NCI-H2227 (cell line): ENCODE measurements around the gene SUN2.
"Not testable (repeated sequence)": the region's sequence is repeated elsewhere in the genome, so short reads cannot be mapped to it uniquely, and the experiment has no call there.

ENCODE experiments used
- DNase-seq: peaks from one replicate; lab custom pipeline; 2025; ENCODE audit not compliant: unreplicated experiment; lab: John Stamatoyannopoulos, UW

The SUN2 gene, protein sequence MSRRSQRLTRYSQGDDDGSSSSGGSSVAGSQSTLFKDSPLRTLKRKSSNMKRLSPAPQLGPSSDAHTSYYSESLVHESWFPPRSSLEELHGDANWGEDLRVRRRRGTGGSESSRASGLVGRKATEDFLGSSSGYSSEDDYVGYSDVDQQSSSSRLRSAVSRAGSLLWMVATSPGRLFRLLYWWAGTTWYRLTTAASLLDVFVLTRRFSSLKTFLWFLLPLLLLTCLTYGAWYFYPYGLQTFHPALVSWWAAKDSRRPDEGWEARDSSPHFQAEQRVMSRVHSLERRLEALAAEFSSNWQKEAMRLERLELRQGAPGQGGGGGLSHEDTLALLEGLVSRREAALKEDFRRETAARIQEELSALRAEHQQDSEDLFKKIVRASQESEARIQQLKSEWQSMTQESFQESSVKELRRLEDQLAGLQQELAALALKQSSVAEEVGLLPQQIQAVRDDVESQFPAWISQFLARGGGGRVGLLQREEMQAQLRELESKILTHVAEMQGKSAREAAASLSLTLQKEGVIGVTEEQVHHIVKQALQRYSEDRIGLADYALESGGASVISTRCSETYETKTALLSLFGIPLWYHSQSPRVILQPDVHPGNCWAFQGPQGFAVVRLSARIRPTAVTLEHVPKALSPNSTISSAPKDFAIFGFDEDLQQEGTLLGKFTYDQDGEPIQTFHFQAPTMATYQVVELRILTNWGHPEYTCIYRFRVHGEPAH

DNA sequence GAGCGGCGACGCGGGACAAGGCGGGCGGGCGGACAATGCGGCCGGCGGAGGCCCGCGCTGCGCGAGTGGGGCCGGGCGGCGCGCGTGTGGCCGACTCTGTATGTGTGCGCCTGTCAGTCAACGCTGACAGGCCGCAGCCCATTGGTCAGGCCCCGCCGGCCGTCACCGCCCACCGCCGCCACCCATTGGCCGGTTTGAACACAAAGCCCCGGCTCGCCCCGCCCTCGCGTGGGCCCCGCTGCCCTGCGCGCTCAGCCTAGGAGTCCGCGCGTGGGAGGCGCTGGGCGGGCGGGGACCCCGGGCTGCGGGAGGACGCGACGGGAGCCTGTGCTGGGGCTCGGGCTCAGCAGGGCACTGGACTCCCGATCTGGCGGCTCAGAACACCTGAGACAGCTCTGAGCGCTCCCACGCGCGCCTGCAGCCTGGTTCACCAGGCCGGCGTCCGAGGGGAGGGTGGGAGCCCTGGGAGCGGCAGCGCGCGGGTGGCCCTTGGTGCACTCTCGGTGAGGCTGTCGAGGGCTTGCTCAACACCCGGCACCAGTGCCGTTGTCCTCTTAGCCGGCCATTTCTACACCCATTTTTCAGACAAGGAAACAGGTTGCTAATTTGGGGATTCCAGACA, at the start of gene SUN2:
TSS of gene SUN2 (minus strand) at position 88 of the 622 bp plus-strand sequence. CDS start 3,370 bp downstream, outside the sequence.
- DNase-seq = peak; percentile 79

DNA sequence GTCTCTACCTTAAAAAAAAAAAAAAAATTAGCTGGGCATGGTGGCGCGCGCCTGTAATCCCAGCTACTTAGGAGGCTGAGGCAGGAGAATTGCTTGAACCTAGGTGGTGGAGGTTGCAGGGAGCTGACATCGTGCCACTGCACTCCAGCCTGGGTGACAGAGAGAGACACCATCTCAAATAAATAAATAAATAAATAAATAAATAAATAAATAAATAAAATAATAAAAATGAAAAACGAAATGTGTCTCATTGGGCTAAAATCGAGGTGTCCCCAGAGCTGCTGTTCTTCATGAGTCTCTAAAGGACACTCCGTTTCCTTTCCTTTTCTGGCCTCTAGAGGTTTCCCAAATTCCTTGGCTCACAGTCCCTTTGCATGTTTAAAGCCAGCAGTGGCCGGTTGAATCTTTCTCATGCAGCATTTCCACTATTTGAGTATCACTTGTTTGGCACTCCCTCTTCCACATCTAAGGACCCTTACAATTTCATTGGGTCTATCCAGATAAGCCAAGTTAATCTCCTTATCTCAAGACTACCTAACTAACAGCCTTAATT, 49.3 kb upstream of the SUN2 start:
- not testable (repeated sequence) for DNase-seq

DNA sequence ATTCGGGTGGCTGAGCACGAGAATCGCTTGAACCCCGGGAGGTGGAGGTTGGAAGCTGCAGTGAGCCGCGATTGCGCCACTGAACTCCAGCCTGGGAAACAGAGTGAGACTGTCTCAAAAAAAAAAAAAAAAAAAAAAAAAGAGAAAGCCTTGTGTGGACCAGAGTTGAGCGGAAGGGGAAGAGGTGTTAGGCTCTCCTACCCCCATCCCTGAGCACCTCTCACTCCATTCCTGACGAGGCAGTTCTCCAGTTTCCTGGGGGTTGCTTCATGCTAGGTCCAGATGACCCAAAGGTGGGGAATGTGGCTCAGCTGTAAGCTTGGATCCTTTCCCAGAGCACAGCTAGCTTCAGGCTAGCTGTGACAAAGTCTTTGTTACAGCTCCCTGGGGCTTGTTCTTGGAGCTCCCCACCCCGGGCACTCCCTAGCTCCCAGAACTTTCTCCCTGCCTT, 46.9 kb upstream of the SUN2 start:
- DNase-seq = no peak

DNA sequence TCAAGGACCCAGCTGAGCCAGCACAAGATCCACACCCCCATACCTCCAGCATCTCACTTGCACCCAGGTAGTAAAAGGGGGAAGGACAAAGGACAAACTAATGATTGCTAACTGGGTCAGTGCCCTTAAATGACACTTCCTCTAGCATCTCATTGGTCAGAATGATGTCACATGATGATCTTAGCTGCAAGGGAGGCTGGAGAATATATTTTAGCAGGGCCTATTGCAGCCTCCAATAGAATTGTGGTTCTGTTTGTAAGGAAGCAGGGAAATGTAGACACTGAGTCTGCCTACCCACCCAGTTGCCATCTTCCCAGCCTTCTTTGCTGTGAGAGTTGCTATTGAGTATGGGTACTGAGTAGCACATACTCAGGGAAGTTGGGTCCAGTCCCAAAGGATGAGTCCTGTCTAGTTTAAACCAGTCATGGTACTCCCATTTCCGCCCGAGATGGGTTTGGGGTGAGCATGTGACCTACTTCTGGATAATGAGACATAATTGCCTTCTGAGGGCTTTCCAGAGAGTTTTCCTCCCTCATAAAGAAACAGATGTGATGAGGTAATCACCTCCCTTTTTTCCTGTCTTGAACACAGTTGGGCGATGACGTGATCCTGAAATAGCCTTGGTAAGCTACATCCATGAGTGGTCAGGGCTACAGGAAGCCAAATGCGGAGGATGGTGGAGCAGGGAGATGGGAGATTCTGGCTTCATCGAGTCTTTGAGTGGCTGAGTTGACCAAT, 43.6 kb upstream of the SUN2 start:
- peak; percentile 6 for DNase-seq

DNA sequence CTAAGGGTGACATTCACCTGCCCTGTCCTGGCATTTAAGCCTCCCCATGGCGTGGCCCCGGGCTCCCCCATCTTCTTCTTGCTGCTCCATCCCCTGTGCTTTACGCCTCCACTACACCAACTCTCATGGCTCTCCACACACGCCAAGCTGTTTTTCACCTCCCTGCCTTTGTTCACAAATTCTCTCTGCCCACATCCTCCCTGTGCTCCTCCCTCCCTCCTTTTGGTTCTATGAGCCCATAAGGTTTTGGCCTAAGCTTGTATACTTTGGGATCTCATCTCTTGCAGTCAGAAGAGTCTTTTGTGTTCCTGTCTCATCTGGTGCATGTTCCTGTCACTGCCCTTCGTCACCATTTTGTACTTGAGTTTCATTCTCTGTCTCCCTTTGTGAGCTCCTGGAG, 42.7 kb upstream of the SUN2 start:
- DNase-seq = no peak

DNA sequence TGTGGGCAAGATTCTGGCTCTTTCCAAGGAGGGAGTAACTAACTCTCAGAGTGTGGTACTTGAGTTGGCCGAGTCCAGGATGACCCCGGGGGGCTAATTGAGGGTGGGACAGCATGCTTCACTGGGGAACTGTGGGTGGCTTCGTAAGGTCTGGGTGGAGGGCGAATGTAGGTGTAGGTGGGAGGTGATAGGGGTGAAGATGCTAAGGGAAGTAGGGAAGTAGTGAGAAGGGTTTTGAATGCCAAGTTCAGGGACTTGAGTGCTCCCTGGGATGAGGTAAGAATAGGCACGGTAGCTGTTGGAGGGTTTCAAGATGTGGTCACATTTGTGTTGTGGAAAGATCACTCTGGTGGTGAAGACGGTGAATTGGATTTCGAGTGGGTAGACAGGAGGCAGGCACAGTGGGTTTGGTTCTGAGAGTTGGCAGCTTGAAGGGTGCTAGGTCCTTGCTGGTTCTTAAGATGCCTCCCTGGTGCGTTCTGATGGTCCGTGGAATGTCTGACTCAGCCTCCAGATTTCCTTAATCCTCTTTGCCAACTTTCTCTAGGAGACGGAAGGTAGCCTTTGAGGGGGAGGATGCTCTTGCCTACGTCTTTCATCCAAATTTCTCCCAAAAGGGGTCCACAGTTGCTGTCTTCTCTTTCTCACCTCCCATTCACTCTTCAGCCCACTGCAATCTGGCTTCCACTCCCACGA, 40.6 kb upstream of the SUN2 start:
- no peak for DNase-seq

DNA sequence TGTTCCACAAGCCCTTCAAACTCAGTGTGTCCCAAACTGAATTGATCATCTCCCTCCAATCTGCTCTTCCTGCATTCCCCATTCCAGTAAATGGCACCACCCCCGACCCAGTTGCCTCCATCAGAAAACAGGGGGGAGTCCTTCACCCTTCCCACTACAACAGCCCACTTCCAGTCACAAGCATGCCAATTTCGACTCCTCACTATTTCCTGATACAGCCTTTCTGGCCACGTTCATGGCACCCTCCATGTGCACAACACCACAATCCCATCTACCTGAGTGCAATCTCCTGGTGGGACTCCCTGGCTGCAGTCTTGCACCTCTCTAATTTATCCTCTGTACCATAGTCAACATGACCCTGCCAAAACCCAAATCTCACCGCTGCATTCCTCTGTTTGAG, 39.8 kb upstream of the SUN2 start:
- DNase-seq = no peak

DNA sequence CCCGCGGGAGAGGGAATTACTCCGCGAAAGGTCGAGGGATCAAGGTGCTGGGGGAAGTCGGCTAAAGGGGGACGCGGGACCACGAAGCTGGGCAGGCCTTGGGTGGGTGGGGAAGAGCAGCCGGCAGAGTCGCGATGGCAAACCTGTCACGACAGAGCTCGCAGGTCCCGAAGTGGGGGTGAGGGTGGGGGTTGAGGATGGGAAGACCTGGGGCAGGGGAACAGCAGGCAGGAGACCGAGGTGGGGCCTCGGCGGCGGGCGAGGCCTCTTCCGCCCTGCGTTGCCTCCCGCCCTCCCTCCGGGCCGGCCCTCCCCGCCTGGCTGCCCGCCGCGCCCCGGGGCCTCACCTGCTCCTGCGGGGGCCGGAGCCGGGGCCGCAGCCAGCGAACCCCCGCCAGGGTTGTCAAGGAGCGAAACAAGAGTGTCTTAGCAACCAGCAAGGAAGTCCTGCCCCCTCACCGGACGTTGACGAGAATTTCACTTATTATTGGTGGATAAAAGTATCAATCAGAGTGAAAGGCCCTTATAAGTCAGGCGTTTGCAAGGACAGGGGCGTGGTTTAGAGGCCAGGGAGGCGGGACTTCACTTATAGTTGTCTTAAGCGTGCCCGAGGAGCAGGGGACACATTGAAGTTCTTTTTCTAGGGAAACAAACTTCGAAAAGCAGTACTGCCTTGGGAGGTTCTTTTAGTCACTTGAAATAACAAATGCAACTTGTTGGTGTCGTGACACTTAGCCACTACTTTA, 38.1 kb upstream of the SUN2 start, which contains the start of gene DNAL4:
TSS of gene DNAL4 (minus strand) at position 423 of the 746 bp plus-strand sequence. CDS start 11,412 bp downstream, outside the sequence.
- peak; percentile 97 for DNase-seq

DNA sequence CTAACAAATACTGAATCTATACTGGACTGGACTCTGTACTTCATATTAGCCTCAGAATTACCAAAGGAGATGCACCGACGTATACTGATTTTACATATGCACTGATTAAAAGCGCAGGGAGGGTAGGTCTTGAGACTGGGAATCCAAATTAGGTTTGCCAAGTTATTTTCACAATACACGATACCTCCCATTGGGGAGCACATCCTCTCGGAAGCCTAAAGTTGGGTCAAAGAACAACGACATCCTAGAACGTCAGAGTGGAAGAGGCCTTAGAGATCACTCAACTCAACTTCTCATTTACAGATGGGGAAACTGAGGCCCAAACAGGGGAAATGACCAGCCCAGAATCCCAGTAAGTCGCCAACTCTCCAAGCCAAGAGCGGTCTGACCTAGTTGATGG, 37.5 kb upstream of the SUN2 start:
- DNase-seq = no peak

DNA sequence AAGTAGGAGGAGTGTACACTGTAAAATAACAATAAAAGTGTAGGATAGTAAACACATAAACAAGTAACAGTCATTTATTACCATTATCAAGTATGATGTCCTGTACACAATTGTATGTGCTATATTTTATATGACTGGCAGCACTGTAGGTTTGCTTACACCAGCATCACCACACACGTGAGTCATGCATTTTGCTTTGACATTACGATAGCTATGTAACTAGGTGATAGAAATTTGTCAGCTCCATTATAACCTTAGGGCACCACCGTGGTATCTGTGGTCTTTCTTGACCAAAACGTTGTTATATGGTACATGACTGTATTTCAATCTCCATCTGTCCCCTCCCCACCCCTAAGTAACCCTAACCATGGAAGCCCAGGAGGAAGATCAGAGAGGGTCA, 37.0 kb upstream of the SUN2 start:
- no peak for DNase-seq

DNA sequence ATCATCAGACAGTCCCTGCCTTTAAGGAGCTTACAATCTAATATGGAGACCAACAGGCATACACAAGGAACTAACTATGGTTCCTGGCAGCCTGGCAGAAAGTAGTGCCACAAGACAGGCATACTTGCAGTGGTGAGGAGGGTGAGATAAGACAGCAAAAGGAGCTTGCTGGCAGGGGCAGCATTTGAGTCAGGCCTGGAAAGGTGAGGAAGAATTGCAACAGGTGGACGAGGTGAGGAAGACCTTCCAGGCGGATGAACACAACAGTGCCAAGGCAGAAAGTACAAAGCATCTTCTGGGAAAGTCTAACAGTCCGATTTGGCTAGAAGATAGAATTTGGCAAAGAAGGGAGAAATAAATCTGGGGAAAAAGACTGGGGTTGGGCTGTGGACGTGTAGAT, 33.8 kb upstream of the SUN2 start:
- DNase-seq = no peak

DNA sequence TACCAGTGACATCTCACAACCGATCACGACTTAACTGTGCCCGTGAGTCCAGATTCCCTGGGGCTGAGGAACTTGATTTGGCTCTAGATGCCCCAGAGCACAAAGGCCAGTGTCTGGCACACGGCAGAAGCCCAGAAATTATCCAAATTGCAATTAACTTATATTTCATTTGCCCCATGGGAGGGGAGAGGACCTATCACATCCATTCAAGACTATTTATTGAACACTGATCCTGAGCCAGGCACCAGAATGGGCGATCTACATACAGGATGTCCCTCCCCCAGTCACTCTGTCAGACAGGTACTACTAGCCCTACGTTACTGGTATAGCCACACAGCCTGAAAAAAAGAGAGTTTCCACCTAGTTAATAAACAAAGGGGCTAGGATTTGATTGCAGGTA, 33.0 kb upstream of the SUN2 start:
- DNase-seq = no peak

DNA sequence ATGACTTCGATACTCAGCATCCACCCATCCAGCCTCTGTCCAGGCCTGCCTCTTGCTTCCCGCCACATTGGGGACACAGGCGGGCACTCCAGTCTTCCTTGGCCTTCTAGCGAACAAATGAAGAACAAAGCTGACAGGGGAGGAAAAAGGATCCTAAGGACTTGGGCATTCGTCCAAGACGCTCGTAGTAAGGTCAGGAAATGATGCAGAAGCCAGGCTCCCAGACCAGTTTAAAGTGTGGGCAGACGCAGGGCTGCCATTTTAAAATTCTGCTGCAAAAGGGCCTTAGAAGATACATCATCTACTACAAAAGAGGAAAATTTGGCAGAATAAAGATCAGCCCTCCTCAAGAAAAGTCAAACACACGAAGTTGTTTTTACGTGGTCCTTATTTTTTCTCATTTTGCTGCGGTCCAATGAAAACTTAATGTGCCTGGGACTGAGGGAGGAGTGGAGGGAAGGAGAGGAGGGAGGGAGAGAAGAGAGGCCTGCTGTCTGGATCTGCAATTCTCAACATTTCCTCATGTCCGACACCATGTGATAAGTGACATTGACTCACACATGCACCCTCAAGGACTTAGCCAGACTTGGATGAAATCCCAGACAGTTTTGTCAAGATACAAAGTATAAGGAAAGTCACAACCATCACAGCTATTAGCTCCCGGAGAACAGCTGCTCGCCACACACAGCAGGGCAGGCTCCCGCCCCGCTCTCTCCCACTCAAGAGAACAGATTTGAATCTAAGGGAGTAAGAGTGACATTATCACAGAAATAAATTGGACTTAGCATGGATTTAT, 32.4 kb upstream of the SUN2 start:
- DNase-seq = peak; percentile 21

DNA sequence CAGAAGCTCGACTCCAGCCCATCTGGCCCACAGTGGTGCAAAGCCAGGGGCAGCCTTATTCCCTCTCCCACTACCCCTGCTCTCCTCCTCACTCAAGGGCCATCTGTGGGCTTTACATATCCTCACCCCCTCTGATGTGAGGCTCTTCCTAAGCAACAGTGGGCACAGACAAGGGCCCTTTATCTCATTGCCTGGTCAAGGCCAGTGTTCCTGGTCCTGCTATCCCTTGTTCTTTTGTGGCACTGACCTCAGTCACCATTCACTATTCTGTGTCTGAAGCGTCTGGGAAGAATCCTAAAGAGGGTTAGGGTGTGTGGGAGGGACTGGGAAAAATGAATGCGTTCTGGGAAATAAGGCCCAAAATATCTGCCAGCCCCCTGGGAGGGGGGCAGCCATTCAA, 30.8 kb upstream of the SUN2 start:
- DNase-seq = no peak

DNA sequence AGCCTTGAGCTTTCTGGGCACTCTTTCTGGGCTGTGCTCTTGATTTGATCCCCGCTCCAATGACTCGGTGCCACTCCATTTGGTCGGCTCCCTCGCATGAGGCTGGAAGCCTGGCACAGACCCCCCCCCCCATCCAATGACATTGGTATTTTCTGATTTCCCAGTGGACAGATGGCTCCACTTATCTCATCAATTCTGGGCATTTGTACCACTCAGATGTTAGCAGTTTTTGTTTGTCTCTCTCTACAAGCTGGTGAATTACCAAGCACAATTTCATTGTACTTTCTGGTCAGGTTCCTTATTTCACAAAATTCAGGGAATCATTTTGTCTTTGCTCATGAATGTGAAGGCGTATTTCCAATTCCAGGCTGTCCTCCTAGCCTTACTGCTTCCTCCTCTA, 29.1 kb upstream of the SUN2 start:
- no peak for DNase-seq

DNA sequence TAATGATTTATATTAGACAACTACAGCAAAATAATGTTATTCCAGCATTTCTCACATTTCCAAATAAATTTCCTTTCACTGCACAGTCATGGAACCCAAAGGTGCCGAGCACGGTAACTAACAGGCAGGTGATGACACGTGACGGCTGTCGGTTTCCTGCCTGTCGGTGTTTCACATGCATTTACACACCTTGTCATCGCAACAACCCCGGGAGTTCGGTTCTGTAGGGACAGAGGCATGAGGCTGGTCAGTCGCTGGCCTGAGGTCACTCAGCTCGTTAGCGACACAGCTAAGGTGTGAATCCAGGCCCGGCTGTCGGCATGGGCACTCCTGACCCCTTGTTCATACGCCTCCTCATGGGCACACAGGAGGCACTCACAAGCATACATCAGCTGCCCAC, 28.2 kb upstream of the SUN2 start:
- no peak for DNase-seq

DNA sequence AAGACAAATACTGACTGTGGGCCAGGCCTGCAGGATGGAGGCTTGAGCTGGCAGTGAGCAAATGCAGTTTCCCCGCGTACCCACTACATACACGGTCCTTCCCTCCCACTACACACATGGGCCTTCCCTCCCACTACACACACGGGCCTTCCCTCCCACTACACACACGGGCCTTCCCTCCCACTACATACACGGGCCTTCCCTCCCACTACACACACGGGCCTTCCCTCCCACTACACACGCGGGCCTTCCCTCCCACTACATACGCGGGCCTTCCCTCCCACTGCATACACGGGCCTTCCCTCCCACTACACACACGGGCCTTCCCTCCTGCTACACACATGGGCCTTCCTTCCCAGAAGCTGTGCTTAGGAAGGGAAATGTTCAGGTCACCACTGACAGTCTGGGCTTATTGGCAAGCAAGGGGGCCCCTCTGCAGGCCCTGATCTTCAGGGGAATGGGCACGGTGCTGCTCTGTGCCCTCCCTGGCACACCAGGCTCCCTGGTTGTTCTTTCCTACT, 27.4 kb upstream of the SUN2 start:
- no peak for DNase-seq

DNA sequence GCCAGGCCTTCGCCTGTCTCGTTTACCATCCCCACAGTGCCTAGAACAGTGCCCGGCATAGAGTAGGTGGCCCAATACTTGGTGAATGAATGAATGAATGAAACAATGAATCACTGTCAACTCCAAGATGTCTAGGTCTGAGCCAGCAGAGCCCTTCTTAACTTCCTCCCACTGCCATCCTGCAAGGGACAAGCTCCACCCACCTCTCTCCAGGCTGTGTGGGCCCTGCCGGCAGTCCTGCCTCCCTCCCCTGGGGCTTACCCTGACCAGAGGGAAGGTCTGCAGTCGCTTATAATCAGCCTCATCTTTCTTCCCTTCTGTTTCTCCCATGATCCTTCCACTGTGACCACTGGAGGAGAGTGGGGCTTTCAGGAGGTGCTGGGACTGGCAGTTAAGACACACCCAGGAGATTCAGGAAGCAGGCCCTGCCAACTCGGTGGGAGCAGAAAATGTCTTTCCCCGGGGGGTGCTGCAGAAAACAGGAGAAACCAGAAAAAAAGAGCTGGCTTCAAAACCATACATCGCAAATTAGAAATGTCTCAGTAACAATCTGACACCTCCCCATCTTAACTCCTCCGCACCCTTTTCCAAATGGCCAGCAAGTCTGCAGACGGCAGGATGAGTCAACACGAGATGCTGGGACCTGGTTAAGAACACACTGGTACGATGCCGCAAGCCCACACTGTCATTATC, 26.8 kb upstream of the SUN2 start:
- peak; percentile 23 for DNase-seq
